HepG2 (cell line): ENCODE measurements around the gene STARD5. TPM values are rescaled to one million over a fixed set of nuclear protein-coding genes. Genes with fewer than 3 reads are reported as not detected.

Source experiments
- ATAC-seq: fragments of 200-7000 bp; cut with Tn5 transposase; 3 replicates; pipeline ENCODE4 v1.9.1; 2020; ENCODE audit warnings: mild to moderate bottlenecking, moderate library complexity
- BruUV-seq: library from RNA; stranded (reverse); fragments of 400-500 nt; replicated peaks from 2 replicates; lab custom pipeline; 2021; lab: Mats Ljungman, UMichigan
- CTCF ChIA-PET: fragments of 300-600 bp; formaldehyde crosslinking; extraction: SDS; loops from one replicate; lab custom pipeline; 2021; ENCODE audit warnings: low total read pairs, inconsistent platforms, low intra/inter-chr PET ratio; lab: Yijun Ruan, JAX
- POLR2A ChIA-PET: fragments of 350-600 bp; sonication (Branson Sonifier 250); formaldehyde crosslinking; loops from one replicate; lab custom pipeline; 2020; ENCODE audit warnings: antibody characterized with exemption, inconsistent platforms; lab: Yijun Ruan, JAX
- DNase-seq: peaks from one replicate; pipeline ENCODE4 v3.0.0-alpha.2; 2015; ENCODE audit warnings: low spot score
- FAIRE-seq: peaks from 3 replicates; lab custom pipeline; 2011; peaks lifted over from hg19 to GRCh38; lab: Jason Lieb, UNC
- H2AFZ ChIP-seq: one replicate; pipeline ENCODE4 v1.6.1; 2011; ENCODE audit warnings: low read length, inconsistent platforms
- H3K27ac ChIP-seq: fragments of 300-600 bp; 3 replicates; pipeline ENCODE4 v1.8.0; 2011; ENCODE audit warnings: mixed run types, mild to moderate bottlenecking, mixed read lengths, low read length, inconsistent platforms; ENCODE audit not compliant: insufficient read depth; ENCODE audit errors: extremely low read length
- H3K27me3 ChIP-seq, 2 experiments: fragments of 200-600 bp in 1 of 2; 2 replicates in 1 of 2; 3 replicates in 1 of 2; pipeline versions ENCODE4 v1.6.0 to v1.8.0; 2011; ENCODE audit warnings: low read length in 2 of 2, mild to moderate bottlenecking in 2 of 2, moderate library complexity in 2 of 2, inconsistent platforms in 1 of 2; ENCODE audit not compliant: insufficient read depth in 2 of 2, control insufficient read depth in 1 of 2
- H3K36me3 ChIP-seq, 2 experiments: fragments of 200-600 bp in 1 of 2; replicated peaks in 1 of 2; 2 replicates in 1 of 2; 3 replicates in 1 of 2; pipeline versions ENCODE4 v1.5.1 to v1.8.0; 2011; ENCODE audit warnings: low read length in 2 of 2, inconsistent platforms in 1 of 2; ENCODE audit not compliant: insufficient read depth in 2 of 2, control insufficient read depth in 1 of 2
- H3K4me1 ChIP-seq: 2 replicates; pipeline ENCODE4 v1.5.1; 2012; ENCODE audit warnings: low read length, inconsistent platforms; ENCODE audit not compliant: insufficient read depth
- H3K4me2 ChIP-seq: 2 replicates; pipeline ENCODE4 v1.6.0; 2011; ENCODE audit warnings: low read depth, low read length, inconsistent platforms
- H3K4me3 ChIP-seq, 3 experiments: fragments of 200-600 bp in 1 of 3; sonication (generic), shearing (Covaris generic) in 1 of 3; replicated peaks in 1 of 3; 2 replicates each; pipeline ENCODE4 v1.5.1; 2011 to 2016; ENCODE audit warnings: low read length in 3 of 3, inconsistent platforms in 2 of 3, low read depth in 2 of 3, mild to moderate bottlenecking in 2 of 3, control low read depth in 1 of 3, mixed read lengths in 1 of 3; ENCODE audit not compliant: insufficient read depth in 1 of 3
- H3K79me2 ChIP-seq: one replicate; pipeline ENCODE4 v1.6.1; 2011; ENCODE audit warnings: low read length, inconsistent platforms; ENCODE audit not compliant: insufficient read depth
- H3K9ac ChIP-seq: 2 replicates; pipeline ENCODE4 v1.6.0; 2011; ENCODE audit warnings: mild to moderate bottlenecking, low read depth, low read length, inconsistent platforms; ENCODE audit not compliant: insufficient read depth
- H3K9me3 ChIP-seq: 2 replicates; pipeline ENCODE4 v1.5.1; 2012; ENCODE audit warnings: mild to moderate bottlenecking, low read length
- H4K20me1 ChIP-seq: 2 replicates; pipeline ENCODE4 v1.6.0; 2011; ENCODE audit warnings: inconsistent platforms, mild to moderate bottlenecking, low read length, moderate library complexity; ENCODE audit not compliant: insufficient read depth
- CREB3 ChIP-seq: sonication (generic); formaldehyde crosslinking; IDR thresholded peaks from 2 replicates; pipeline ENCODE4 v1.5.0; 2020; ENCODE audit warnings: missing genetic modification reagents
- HIVEP1 ChIP-seq: sonication (generic); formaldehyde crosslinking; IDR thresholded peaks from 2 replicates; pipeline ENCODE4 v1.4.0; 2020; ENCODE audit warnings: mild to moderate bottlenecking, missing genetic modification reagents
- KDM1A ChIP-seq: IDR thresholded peaks from 2 replicates; pipeline ENCODE4 v1.6.1; 2016; ENCODE audit warnings: missing compliant biosample characterization
- MNT ChIP-seq: fragments of 450-650 bp; IDR thresholded peaks from 2 replicates; pipeline ENCODE4 v1.6.1; 2016
- RNF219 ChIP-seq: sonication (generic); formaldehyde crosslinking; IDR thresholded peaks from 2 replicates; pipeline ENCODE4 v1.5.0; 2020; ENCODE audit warnings: mild to moderate bottlenecking, missing genetic modification reagents
- U2AF1 ChIP-seq: fragments of 200-400 bp; formaldehyde crosslinking; optimal IDR thresholded peaks from 2 replicates; pipeline ENCODE3; 2017; ENCODE audit warnings: mild to moderate bottlenecking, low read depth, low read length
- ZNF230 ChIP-seq: sonication (generic); formaldehyde crosslinking; IDR thresholded peaks from 2 replicates; pipeline ENCODE4 v1.4.0; 2020; ENCODE audit warnings: mild to moderate bottlenecking, missing genetic modification reagents
- ZNF235 ChIP-seq: sonication (generic); formaldehyde crosslinking; IDR thresholded peaks from 2 replicates; pipeline ENCODE4 v1.8.1; 2023; ENCODE audit warnings: mild to moderate bottlenecking, missing genetic modification reagents, borderline replicate concordance
- ZNF552 ChIP-seq: sonication (generic); formaldehyde crosslinking; IDR thresholded peaks from 2 replicates; pipeline ENCODE4 v1.9.0; 2022; ENCODE audit warnings: missing genetic modification reagents, mild to moderate bottlenecking, borderline replicate concordance
- ZSCAN5A ChIP-seq: sonication (generic); formaldehyde crosslinking; IDR thresholded peaks from 2 replicates; pipeline ENCODE4 v1.8.0; 2022; ENCODE audit warnings: mild to moderate bottlenecking, missing genetic modification reagents, borderline replicate concordance
- WGBS: methylation state at CpG from one replicate; pipeline ENCODE4 v1.1.6; 2017; ENCODE audit warnings: low lambda C conversion rate; 5-methylcytosine and 5-hydroxymethylcytosine counted together
- in situ Hi-C: cut with HindIII; loops from 2 replicates; pipeline ENCODE4 v1.10.0; 2017; ENCODE audit warnings: low pct_unique_long_range_greater_than_20kb; ENCODE audit not compliant: extremely low pct_ligation_motif_present
- intact Hi-C: fragments of 100-400 bp; cut with micrococcal nuclease; formaldehyde crosslinking; loops from one replicate; pipeline ENCODE4 v1.10.0; 2022; ENCODE audit not compliant: unreplicated experiment
- polyA plus RNA-seq, 8 experiments: library from polyadenylated mRNA; depleted of rRNA in 3 of 8; stranded (reverse) in 7 of 8; unstranded in 1 of 8; fragments of >200 nt; fragmentation: Illumina TruSeq in 4 of 8; extraction: Trizol in 4 of 8; gene quantifications; 2 replicates each; pipeline versions ENCODE4 v1.2.1 to v1.2.3, GENCODE V29; 2011 to 2016; ENCODE audit warnings: low read depth in 4 of 8, missing spikeins in 1 of 8, mixed read lengths in 1 of 8; ENCODE audit not compliant: insufficient read depth in 1 of 8
- total RNA-seq, 5 experiments: library from RNA; depleted of rRNA; stranded (reverse); fragments of >200 nt; fragmentation: Illumina TruSeq; extraction: Trizol; gene quantifications; 2 replicates each; pipeline ENCODE4 v1.2.3, GENCODE V29; 2016; ENCODE audit warnings: low read depth in 1 of 5

Gene STARD5
- total and polyA plus RNA-seq, 2 of the 13 experiments (the other 11 are each of a cell fraction or from before 2014, with no cell fraction given) = 3.1 to 3.5 TPM

GRCh38 chr15:81301385-81301784, 22.6 kb downstream of the STARD5 start (continued):
- no peak for TF ChIP-seq U2AF1

GRCh38 chr15:81299630-81300273, 24.2 kb downstream of the STARD5 start:
- no peak overlapping the region for H3K27ac ChIP-seq
- H3K4me3 ChIP-seq = no peak overlapping the region
- ChIA-PET POLR2A (no interaction called here), CTCF (no interaction called here)
- H3K9ac ChIP-seq = no peak overlapping the region
- no peaks in the 10 kb centered on the region for H3K36me3 ChIP-seq
- H3K9me3 ChIP-seq = no peaks in the 10 kb centered on the region
- H4K20me1 ChIP-seq = no peaks in the 10 kb centered on the region
- in situ Hi-C loops (no loop called here), intact Hi-C loops (no loop called here)
- no TSS peak for BruUV-seq
- 11% methylated on average over 8 of the region's 14 CpGs for WGBS
- ATAC-seq (no peak), FAIRE-seq (no peak), DNase-seq (no peak)
- no peaks in the 10 kb centered on the region for H3K79me2 ChIP-seq
- H3K4me1 ChIP-seq = no peaks in the 10 kb centered on the region
- peaks cover 0 to 28% of the 10 kb centered on the region in 2 experiments; a peak in 2 of 5 replicates for H3K27me3 ChIP-seq
- no peak overlapping the region for H2AFZ ChIP-seq
- TF ChIP-seq HIVEP1 (CRISPR knock-in tag) (no peak), ZNF552 (CRISPR knock-in tag) (no peak), KDM1A (CRISPR knock-in tag) (no peak), ZSCAN5A (no peak), CREB3 (CRISPR knock-in tag) (no peak), ZNF230 (CRISPR knock-in tag) (no peak), RNF219 (CRISPR knock-in tag) (no peak), MNT (no peak), ZNF235 (no peak)
- H3K4me2 ChIP-seq = no peak overlapping the region
